AG09319 (cell line): Measurements from ENCODE around the gene TMEM135.

Experiments used
- DNase-seq: peaks from one replicate; pipeline ENCODE4 v3.0.0-alpha.2; 2010; ENCODE audit warnings: low read depth; ENCODE audit errors: extremely low read depth
- TF ChIP-seq, protein P1 (sequence below): IDR thresholded peaks from 2 replicates; pipeline ENCODE4 v1.5.1; 2011; ENCODE audit warnings: low read depth, mild to moderate bottlenecking, inconsistent platforms, low read length, moderate library complexity

TMEM135 gene

DNA sequence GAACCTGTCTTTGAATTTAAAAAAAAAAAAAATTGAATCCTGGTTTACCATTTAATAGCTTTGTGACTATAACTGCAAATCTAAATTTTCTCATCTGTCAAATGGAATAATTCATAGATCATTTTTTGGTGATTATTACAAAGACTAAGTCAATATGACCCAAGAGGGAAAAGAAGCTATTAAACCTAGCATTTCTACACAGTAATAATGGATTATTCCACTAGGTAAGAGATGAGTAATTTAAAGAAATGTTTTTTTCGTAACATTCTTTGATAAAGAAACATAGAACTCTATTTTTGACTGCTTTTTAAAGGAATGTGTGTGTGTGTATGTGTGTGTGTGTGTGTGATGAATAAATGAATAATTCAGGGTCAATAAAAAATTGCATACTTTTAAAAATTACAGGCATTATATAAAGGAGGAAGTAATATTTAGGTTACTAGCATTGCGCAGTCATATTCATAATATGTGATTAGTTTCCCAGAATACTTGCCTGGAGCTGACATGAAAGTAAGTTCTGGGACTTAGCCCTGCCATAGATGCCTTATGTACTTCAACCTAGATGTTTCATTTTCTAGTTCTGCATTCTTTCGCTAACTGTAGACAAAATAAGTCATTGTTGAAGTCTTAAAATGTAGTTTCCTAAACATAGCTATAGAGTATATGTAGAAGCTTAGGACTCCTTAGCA is 72.9 kb downstream of the TMEM135 start:
- no peak for DNase-seq
- TF ChIP-seq, protein P1, sequence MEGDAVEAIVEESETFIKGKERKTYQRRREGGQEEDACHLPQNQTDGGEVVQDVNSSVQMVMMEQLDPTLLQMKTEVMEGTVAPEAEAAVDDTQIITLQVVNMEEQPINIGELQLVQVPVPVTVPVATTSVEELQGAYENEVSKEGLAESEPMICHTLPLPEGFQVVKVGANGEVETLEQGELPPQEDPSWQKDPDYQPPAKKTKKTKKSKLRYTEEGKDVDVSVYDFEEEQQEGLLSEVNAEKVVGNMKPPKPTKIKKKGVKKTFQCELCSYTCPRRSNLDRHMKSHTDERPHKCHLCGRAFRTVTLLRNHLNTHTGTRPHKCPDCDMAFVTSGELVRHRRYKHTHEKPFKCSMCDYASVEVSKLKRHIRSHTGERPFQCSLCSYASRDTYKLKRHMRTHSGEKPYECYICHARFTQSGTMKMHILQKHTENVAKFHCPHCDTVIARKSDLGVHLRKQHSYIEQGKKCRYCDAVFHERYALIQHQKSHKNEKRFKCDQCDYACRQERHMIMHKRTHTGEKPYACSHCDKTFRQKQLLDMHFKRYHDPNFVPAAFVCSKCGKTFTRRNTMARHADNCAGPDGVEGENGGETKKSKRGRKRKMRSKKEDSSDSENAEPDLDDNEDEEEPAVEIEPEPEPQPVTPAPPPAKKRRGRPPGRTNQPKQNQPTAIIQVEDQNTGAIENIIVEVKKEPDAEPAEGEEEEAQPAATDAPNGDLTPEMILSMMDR = no peak

DNA sequence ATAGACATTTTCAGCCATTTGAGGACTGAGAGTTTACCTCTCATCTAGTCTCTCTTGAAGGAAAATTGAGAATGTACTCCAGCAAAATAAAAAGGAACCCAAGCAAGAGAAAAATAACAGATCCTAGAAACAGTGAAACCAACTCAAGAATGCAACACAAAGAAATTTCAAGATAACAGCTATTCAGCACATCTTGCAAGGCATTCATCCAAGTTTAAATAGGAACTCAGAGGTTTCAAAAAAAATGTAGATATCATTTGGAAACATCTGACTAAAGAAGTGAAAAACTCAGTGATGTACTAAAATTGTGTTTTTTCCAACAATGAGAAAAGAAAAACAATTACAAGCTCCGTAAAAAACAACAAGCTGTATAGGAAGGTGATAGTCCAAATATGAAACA is 76.4 kb downstream of the TMEM135 start:
- no peak for DNase-seq
- TF ChIP-seq, protein P1 = no peak

DNA sequence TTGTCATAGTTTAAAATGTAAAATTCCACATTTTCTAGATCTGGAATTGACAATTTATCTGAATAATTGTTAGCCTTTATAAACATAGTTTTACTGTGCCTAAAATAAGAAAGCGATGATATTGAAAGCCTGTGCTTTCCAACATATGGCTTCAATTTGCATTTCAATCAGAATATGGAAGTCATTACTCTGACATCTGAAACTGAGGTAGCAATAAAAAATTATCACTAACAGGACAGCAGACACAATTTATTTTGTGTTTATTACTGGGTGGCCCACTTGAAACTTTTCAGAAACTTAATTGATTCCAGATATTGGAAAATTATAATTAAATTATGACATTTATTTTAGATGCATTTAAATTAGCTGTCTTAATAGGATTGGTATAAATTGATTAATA is 78.5 kb downstream of the TMEM135 start:
- DNase-seq = no peak
- TF ChIP-seq, protein P1 = no peak

DNA sequence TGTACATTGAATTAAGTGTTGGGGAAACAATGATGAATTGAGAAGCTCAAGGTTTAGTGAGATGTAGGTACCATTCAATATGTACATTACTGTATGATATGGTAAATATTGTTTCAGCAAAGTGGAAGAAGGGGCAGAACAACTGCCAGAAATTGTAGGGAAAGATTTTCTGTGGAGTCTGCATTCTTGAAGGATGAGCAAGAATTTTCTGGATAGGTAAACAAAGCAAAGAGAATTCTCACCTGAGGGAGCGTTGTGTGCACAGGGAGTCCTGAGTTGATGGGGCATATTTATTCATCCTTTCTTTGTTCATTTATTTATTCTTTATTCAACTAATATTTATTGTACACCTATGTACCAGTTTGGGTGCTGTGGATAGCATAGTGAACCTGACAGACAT is 83.2 kb downstream of the TMEM135 start:
- DNase-seq = no peak
- TF ChIP-seq, protein P1 = no peak

DNA sequence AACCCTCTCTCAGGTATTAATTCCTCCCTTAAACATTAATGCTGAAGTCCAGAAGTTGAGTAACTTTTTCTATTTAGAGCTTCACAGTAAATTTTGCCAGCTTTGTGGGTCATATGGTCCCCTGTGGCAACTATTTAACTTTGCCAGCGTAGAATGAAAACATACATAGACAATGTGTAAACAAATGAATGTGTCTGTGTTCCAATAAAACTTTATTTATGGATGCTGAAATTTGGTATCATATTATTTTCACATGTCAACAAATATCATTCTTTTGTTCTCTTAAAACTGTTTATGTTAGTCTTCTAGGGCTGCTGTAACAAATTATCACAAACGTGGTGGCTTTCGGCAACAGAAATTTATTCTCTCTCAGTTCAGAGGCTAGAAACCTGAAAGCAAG is 85.1 kb downstream of the TMEM135 start:
- DNase-seq = no peak
- TF ChIP-seq, protein P1 = no peak

DNA sequence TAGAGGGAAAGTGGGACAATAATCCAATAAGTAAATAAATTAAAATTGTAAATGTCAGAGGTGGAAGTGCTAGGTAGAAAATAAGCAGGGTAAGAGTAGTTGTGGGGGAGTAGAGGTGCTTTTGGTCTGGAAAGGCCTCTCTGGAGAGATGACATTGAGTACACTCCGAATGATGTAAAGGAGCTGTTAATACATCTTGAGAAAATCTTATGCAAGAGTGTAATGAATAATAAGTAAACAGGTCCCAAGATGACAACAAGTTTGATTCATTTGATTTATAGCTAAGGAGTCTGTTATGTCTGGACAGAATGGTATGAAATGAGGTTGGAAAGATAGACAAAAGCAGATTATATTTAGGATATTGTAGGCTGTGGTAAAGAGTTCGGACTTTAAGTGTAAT is 87.5 kb downstream of the TMEM135 start:
- no peak for DNase-seq
- TF ChIP-seq, protein P1 = no peak

DNA sequence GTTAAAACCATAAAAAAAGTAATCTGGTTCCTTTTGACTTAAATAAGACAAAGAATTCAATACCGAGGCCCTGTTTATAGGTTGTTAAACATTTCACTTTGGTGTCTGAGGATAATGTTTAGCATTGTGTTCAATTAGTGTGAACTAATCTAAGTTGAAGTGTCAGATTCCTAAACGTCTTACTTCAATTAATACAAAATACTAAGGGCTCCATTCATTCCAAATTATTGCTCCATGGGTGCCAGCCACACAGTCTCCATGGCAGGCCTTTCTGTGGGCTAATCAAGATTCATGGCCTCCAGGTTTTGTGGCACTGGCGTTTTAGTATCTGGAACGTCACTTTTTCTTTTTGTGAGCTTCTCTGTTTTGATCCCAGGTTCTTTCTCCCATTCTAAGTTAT is 89.4 kb downstream of the TMEM135 start:
- TF ChIP-seq, protein P1 = no peak
- no peak for DNase-seq
